Endothelial cell of umbilical vein (primary cell): ENCODE results near the gene PPBP. TPM values are rescaled to one million over a fixed set of nuclear protein-coding genes. Genes with fewer than 3 reads are reported as not detected.

Experiments
- BruUV-seq: library from RNA; stranded (reverse); fragments of 400-500 nt; replicated peaks from 2 replicates; lab custom pipeline; 2021; lab: Mats Ljungman, UMichigan
- CTCF ChIA-PET: fragments of 300-600, 350-600 bp; sonication (Branson Sonifier 250); formaldehyde crosslinking; loops from one replicate; lab custom pipeline; 2021; ENCODE audit warnings: antibody characterized with exemption, inconsistent platforms; lab: Charles Lee
- POLR2A ChIA-PET: fragments of 300-600, 350-600 bp; sonication (Branson Sonifier 250); formaldehyde crosslinking; loops from one replicate; lab custom pipeline; 2021; ENCODE audit warnings: antibody characterized with exemption, inconsistent platforms; lab: Charles Lee
- DNase-seq: peaks from one replicate; pipeline ENCODE4 v3.0.0-alpha.2; 2011; ENCODE audit warnings: low read depth, low spot score
- FAIRE-seq: peaks from 2 replicates; lab custom pipeline; 2011; peaks lifted over from hg19 to GRCh38; lab: Jason Lieb, UNC
- H2AFZ ChIP-seq: 2 replicates; pipeline ENCODE4 v1.6.0; 2012; ENCODE audit warnings: low read depth, low read length, control low read depth, inconsistent platforms
- H3K27ac ChIP-seq: 2 replicates; pipeline ENCODE4 v1.5.1; 2011; ENCODE audit warnings: low read depth, mild to moderate bottlenecking, control low read depth, low read length, moderate library complexity; ENCODE audit not compliant: insufficient read depth
- H3K27me3 ChIP-seq, 2 experiments: 2 replicates each; pipeline versions ENCODE4 v1.6.0 to v1.6.1; 2011; ENCODE audit warnings: low read length in 2 of 2, mixed read lengths in 1 of 2; ENCODE audit not compliant: control insufficient read depth in 2 of 2, insufficient read depth in 2 of 2
- H3K36me3 ChIP-seq, 2 experiments: 2 replicates in 1 of 2; 3 replicates in 1 of 2; pipeline ENCODE4 v1.5.1; 2011; ENCODE audit warnings: low read length in 2 of 2, mild to moderate bottlenecking in 1 of 2, moderate library complexity in 1 of 2; ENCODE audit not compliant: control insufficient read depth in 2 of 2, insufficient read depth in 2 of 2; ENCODE audit errors: extremely low read depth in 1 of 2
- H3K4me1 ChIP-seq: 3 replicates; pipeline ENCODE4 v1.5.1; 2011; ENCODE audit warnings: mild to moderate bottlenecking, low read length; ENCODE audit not compliant: control insufficient read depth, insufficient read depth; ENCODE audit errors: extremely low read depth
- H3K4me2 ChIP-seq: 2 replicates; pipeline ENCODE4 v1.6.1; 2011; ENCODE audit warnings: low read length, control low read depth, mixed read lengths; ENCODE audit not compliant: insufficient read depth
- H3K4me3 ChIP-seq, 3 experiments: fragments of 200-600 bp in 1 of 3; sonication (generic), shearing (Covaris generic) in 1 of 3; replicated peaks in 1 of 3; 2 replicates each; pipeline ENCODE4 v1.5.1; 2011 to 2016; ENCODE audit warnings: control low read depth in 3 of 3, low read length in 3 of 3, mild to moderate bottlenecking in 2 of 3, inconsistent platforms in 1 of 3, low read depth in 1 of 3, moderate library complexity in 1 of 3; ENCODE audit not compliant: insufficient read depth in 1 of 3
- H3K79me2 ChIP-seq: 2 replicates; pipeline ENCODE4 v1.6.0; 2012; ENCODE audit warnings: low read length, inconsistent platforms; ENCODE audit not compliant: control insufficient read depth, insufficient read depth
- H3K9ac ChIP-seq: replicated peaks from 2 replicates; pipeline ENCODE3; 2011; ENCODE audit warnings: low read length, control low read depth; ENCODE audit not compliant: insufficient read depth; ENCODE audit errors: extremely low read depth
- H3K9me1 ChIP-seq: replicated peaks from 3 replicates; pipeline ENCODE4 v1.6.0; 2011; ENCODE audit warnings: mild to moderate bottlenecking, low read length; ENCODE audit not compliant: control insufficient read depth, insufficient read depth; ENCODE audit errors: extremely low read depth
- H3K9me3 ChIP-seq: replicated peaks from 2 replicates; pipeline ENCODE4 v1.5.1; 2012; ENCODE audit warnings: low read length, inconsistent platforms; ENCODE audit not compliant: control insufficient read depth, insufficient read depth
- H4K20me1 ChIP-seq: replicated peaks from 2 replicates; pipeline ENCODE3; 2011; ENCODE audit warnings: mild to moderate bottlenecking, low read length; ENCODE audit not compliant: control insufficient read depth, insufficient read depth; ENCODE audit errors: extremely low read depth
- CTCF ChIP-seq, 2 donors: IDR thresholded peaks; 1 replicate in 1 of 2; 2 replicates in 1 of 2; pipeline ENCODE4 v1.5.1; 2011; ENCODE audit warnings: low read length in 2 of 2, mild to moderate bottlenecking in 2 of 2, moderate library complexity in 2 of 2, control low read depth in 1 of 2, inconsistent platforms in 1 of 2, low read depth in 1 of 2; ENCODE audit not compliant: insufficient read depth in 1 of 2; ENCODE audit errors: extremely low read depth in 1 of 2
- GATA2 ChIP-seq: IDR thresholded peaks from 2 replicates; pipeline ENCODE4 v1.7.0; 2011; ENCODE audit warnings: low read depth, mild to moderate bottlenecking, moderate library complexity, mixed read lengths, low read length; ENCODE audit not compliant: insufficient read length, insufficient read depth
- POLR2A ChIP-seq: IDR thresholded peaks from 2 replicates; pipeline ENCODE4 v1.6.1; 2012; ENCODE audit warnings: low read depth, mild to moderate bottlenecking, control low read depth, low read length
- dilution Hi-C: fragments of 300-500 bp; cut with MboI; formaldehyde crosslinking; loops from one replicate; pipeline ENCODE4 v1.15.0; 2019; ENCODE audit warnings: low sequenced_read_pairs; ENCODE audit not compliant: extremely low pct_ligation_motif_present
- intact Hi-C: fragments of 100-400 bp; cut with micrococcal nuclease; formaldehyde crosslinking; loops from one replicate; pipeline ENCODE4 v1.10.0; 2022
- polyA plus RNA-seq, 4 experiments: library from polyadenylated mRNA; depleted of rRNA in 3 of 4; stranded (reverse) in 3 of 4; unstranded in 1 of 4; fragments of >200 nt; gene quantifications; 2 replicates each; pipeline versions ENCODE4 v1.2.1 to v1.2.3, GENCODE V29; 2011 to 2012; ENCODE audit warnings: missing spikeins in 1 of 4
- total RNA-seq: library from RNA; stranded (reverse); gene quantifications from 2 replicates; pipeline ENCODE4 v1.2.3, GENCODE V29; 2021

PPBP gene
- total and polyA plus RNA-seq, 2 donors (not counting 3 experiments of a cell fraction or from before 2014, with no cell fraction given), result not detected

GRCh38 chr4:74015126-74015780, 27.3 kb upstream of the PPBP start:
- TF ChIP-seq GATA2 (no peak), POLR2A (no peak), CTCF (IDR thresholded peaks at IDR 0.05; ENCODE audit: extremely low read depth in 1 of 2, insufficient read depth in 1 of 2, low read depth in 1 of 2, low read length in 2 of 2) (no peak)
- H2AFZ ChIP-seq, result no peak overlapping the region
- dilution Hi-C loops (no loop called here), intact Hi-C loops (no loop called here)
- H4K20me1 ChIP-seq, result no peaks in the 10 kb centered on the region
- H3K4me2 ChIP-seq, result no peak overlapping the region
- DNase-seq (no peak), FAIRE-seq (no peak)
- H3K9me3 ChIP-seq, result no peaks in the 10 kb centered on the region
- H3K4me3 ChIP-seq, result no peak overlapping the region
- POLR2A ChIA-PET, result no interaction called here
- H3K27me3 ChIP-seq, result peaks cover 0 to 5% of the 10 kb centered on the region in 2 experiments
- no peaks in the 10 kb centered on the region for H3K79me2 ChIP-seq
- no peak overlapping the region for H3K9ac ChIP-seq
- no TSS peak for BruUV-seq
- no peaks in the 10 kb centered on the region for H3K36me3 ChIP-seq
- H3K4me1 ChIP-seq, result peaks cover 6% of the 10 kb centered on the region
- CTCF ChIA-PET, result no interaction called here
- H3K27ac ChIP-seq, result no peak overlapping the region
- H3K9me1 ChIP-seq, result no peaks in the 10 kb centered on the region

- DNase-seq (no peak), FAIRE-seq (no peak)
- no peaks in the 10 kb centered on the region for H3K9me1 ChIP-seq
- no peak overlapping the region for H2AFZ ChIP-seq
- H3K27ac ChIP-seq, result no peak overlapping the region
- TF ChIP-seq CTCF (IDR thresholded peaks at IDR 0.05; ENCODE audit: extremely low read depth in 1 of 2, insufficient read depth in 1 of 2, low read depth in 1 of 2, low read length in 2 of 2) (no peak), POLR2A (no peak)
- H3K79me2 ChIP-seq, result no peaks in the 10 kb centered on the region
- no peak overlapping the region for H3K4me2 ChIP-seq
- POLR2A ChIA-PET, result no interaction called here
- H3K4me3 ChIP-seq, result no peak overlapping the region
- H3K9ac ChIP-seq, result no peak overlapping the region
- dilution Hi-C loops, result no loop called here
- no peaks in the 10 kb centered on the region for H3K9me3 ChIP-seq
- CTCF ChIA-PET, result interaction anchor here (1.0 kb wide), 1 partner anchor 24 kb away, joined by 3 read pairs; the partner anchor contains the start of gene CXCL3
- intact Hi-C loops, result no loop called here
- no TSS peak for BruUV-seq
- H3K4me1 ChIP-seq, result peaks cover 6% of the 10 kb centered on the region
- H3K27me3 ChIP-seq, result peaks cover 0 to 5% of the 10 kb centered on the region in 2 experiments
- no peaks in the 10 kb centered on the region for H4K20me1 ChIP-seq
- no peaks in the 10 kb centered on the region for H3K36me3 ChIP-seq
These were observed 26.3 kb upstream of the PPBP start for GRCh38 chr4:74014332-74014731.
